Eye (tissue), 1 donor: ENCODE measurements around the gene IGSF6.
"Not testable (repeated sequence)": the region's sequence is repeated elsewhere in the genome, so short reads cannot be mapped to it uniquely, and the experiment has no call there.

Source experiments
- DNase-seq: peaks from one replicate; pipeline ENCODE4 v3.0.0-alpha.2; 2015

IGSF6 gene, protein sequence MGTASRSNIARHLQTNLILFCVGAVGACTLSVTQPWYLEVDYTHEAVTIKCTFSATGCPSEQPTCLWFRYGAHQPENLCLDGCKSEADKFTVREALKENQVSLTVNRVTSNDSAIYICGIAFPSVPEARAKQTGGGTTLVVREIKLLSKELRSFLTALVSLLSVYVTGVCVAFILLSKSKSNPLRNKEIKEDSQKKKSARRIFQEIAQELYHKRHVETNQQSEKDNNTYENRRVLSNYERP

DNA sequence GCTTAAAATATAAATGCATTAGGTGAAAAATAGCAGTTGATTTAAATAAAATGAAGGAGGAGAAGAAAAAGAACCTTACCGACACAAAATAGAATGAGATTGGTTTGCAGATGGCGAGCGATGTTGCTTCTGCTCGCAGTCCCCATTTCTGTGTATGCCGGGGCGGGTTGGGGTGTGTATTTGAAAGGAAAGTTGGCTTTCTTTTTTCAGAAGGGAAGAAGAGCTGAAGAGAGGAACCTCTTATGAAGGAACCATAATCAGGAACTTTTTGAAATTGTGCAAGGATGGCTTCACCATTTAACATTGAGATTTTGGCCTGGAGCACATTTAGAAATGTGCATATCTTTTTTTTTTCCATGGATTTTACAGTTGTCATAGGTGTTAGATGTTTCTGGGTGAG is at the start of gene IGSF6:
Gene IGSF6 (minus strand): TSS at position 156 of the 400 bp plus-strand sequence. CDS start 10 bp downstream, at position 146.
- DNase-seq: no peak

DNA sequence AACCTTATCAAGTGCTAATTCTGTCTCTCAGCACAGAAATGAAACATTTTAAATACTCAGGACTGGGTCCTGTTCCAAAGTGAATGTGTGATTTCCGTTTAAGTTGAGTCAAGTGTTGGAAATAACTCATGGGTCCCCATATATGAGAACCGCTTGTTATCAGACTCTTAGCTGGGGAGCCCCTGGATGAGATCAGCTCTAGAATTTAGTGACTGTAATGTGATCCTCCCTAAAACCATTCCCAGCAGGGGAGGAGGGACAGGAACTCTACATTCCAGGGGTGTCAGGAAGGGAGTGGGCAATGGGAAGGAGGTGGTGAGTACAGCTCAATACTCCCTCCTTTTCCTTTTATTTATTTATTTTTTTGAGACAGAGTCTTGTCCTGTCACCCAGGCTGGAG is 48.9 kb upstream of the IGSF6 start:
- no peak for DNase-seq

DNA sequence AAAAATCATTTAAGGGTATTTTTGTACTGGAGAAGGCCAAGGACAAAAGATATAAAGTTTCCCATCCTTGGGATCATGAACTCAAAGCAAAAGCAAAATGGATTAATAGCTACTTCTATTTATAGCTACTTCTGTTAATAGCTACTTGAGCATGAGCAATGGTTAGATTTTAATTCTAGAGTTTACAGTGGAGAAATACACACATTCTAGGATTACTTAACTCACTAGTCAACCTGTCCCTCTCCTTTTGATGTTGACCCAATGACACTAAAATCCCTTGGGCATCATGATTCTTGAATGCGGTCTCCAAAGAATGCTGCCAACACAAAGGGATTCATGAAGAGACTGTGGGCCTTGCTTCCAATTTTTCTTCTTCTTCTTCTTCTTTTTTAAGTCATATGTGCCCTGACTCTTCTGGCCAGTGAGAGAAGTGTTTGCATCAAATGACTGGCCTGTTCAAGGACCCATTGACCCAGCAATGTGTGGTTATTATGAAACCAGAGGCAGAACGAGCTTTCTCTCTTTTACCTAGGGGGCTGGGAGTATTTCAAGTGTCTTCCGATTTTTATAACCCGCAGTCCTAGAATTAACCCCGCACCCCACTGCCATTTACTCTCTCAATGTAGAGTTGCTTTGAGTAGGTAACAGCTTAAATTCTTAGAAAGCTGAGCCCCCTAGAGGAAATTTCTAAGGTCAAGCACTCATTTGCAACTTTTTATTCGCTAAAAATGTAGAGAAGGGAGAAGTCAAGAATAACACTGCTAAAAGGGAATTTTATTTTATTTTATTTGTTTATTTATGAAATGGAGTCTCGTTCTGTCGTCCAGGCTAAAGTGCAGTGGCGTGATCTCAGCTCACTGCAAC is 46.0 kb upstream of the IGSF6 start:
- DNase-seq: no peak

DNA sequence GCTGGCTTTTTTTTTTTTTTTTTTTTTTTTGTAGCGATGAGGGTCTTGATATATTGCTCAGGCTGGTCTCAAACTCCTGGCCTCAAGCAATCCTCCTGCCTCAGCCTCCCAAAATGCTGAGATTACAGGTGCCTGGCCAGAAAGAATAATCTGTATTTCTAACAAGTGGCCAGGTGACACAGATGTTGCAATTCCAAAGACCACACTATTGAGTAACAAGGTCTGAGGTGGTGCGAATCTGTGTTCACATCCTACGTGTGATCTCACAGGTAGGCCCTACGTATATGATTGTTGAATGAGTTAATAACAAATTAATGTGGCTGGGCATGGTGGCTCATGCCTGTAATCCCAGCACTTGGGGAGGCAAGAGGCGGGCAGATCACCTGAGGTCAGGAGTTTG is 44.6 kb upstream of the IGSF6 start:
- no peak for DNase-seq

DNA sequence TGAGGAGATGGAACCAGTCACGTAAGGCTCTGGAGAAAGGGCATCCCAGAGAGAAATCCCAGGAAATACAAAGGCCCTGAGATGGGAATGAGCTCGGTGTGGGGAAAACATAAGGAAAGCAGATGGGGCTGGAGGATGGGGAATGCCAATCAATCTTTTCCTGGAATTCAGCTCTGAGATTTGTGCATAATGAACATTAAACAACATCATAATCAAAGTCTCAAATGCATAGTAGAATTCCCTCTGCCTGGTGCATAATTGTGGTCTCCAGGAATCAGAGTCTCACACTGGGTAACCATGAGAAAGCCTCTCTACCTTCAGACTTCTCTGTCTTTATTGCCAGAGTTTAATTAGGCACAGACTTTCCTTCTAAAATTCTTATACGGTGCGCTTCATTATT is 42.2 kb upstream of the IGSF6 start:
- peak; percentile 12 for DNase-seq

DNA sequence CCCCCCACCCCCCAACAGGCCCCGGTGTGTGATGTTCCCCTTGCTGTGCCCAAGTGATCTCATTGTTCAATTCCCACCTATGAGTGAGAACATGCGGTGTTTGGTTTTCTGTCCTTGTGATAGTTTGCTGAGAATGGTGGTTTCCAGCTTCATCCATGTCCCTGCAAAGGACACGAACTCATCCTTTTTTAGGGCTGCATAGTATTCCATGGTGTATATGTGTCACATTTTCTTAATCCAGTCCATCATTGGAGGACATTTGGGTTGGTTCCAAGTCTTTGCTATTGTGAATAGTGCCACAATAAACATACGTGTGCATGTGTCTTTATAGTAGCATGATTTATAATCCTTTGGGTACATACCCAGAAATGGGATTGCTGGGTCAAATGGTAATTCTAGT is 38.6 kb upstream of the IGSF6 start:
- DNase-seq: not testable (repeated sequence)

DNA sequence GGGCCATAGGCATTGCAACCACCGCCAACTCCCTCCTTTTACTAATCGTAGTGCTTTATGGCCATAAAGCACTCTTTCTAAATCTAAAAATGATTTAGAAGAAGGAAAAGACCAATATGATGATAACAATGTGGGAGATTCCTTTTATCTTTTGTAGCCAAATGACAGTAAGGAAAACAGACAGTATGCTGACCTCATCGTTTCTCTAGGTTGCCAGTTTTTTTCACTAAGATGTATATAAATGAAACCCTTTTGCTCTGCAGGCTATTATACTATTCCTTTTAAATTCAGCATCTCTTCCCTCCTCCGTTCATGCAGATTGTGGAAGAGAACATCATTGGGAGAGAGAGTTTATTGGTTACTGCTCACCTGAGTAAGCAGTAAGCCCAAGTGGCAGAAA is 36.7 kb upstream of the IGSF6 start:
- DNase-seq: no peak

DNA sequence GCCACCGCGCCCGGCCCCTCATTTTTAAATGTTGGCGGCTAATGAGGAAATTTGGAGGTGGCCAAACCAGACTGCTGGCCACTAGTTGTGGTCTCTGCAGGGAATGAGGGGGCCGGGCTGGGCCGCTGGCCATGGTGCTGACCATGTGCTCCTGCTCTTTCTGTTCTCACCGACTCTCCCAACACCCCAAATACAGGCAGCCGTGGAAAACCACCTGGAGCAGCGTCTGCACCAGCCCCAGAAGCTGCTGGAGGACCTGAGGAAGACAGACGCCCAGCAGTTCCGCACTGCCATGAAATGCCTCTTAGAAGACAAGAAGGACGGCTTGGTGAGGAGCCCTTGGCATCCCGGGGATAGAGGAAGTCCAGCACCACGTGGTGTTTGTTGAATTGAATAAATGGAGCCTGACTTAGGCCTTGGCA is 32.6 kb upstream of the IGSF6 start:
- peak; percentile 44 for DNase-seq

DNA sequence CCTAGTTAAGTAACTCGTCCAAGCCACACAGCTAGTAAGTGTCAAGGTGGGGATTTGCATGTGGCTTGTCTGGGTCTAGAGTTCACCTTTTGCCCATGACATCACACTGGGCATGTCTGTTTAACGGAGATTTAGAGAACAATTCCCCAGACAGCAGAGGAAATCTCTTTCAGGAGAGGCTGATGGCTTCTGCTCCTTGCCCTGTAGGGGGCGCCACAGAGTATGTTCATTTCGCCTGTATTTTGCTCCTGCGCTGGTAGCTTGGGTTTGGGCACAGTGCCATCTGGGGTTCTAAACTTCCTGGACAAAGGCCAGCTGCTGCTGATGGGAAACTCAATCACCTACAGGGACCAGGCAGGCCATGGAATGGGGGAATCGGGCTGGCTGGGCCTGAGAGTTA is 31.8 kb upstream of the IGSF6 start:
- DNase-seq: no peak

DNA sequence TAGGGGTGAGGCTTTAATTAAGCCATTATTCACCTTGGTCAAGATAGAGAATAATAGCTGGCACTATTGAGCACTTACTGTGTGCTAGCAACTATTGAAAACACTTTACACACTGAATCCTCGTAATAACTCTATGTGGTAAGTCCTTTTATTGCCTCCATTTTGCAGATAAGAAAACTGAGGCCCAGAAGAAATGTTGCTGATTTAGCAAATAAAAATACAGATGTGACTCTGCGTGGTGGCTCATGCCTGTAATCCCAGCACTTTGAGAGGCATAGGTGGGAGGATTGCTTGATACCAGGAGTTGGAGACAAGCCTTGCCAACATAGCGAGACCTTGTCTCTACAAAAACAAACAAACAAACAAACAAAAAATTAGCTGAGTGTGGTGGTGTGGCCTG is 30.8 kb upstream of the IGSF6 start:
- DNase-seq: no peak

DNA sequence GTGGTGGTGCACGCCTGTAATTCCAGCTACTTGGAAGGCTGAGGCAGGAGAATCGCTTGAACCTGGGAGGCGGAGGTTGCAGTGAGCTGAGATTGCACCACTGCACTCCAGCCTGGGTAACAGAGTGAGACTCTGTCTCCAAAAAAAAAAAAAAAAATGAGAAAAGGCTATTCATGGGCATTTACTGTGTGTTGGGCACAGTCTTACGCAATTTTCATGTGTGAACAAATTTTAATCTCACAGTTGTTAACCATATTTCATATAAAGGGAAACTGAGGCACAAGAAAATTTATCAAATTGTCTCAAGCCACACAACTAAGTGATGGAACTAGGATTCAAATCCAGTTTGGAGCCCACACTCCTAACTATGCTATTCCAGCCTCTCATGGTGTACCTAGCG is 28.3 kb upstream of the IGSF6 start:
- DNase-seq: not testable (repeated sequence)

DNA sequence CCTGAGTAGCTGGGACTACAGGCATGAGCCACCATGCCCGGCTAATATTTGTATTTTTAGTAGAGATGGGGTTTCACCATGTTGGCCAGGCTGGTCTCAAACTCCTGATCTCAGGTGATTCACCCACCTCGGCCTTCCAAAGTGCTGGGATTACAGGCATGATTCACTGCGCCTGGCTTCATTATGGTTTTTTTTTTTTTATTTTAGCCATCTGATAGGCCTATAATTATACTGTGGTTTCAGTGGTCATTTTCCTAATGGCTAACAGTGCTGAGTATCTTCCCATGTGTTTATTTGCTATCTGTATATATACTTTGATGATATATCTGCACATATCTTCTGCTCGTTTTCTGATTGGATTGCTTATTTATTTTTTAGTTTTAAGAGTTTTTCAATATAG is 22.0 kb upstream of the IGSF6 start:
- DNase-seq: not testable (repeated sequence)

DNA sequence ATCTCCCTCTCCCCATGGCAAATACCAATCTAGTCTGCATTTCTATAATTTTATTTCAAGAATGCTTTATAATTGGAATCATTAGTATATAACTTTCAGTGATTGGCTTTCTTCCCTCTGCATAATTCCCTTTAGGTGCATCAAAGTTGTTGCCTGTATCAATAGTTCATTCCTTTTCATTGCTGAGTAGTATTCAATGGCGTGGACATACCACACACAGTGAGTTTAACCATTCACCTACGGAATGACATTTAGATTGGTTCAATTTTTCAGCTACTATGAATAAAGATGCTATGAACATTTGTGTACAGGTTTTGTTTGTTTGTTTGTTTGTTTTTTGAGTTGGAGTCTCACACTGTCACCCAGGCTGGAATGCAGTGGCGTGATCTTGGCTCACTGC is 21.1 kb upstream of the IGSF6 start:
- DNase-seq: no peak

DNA sequence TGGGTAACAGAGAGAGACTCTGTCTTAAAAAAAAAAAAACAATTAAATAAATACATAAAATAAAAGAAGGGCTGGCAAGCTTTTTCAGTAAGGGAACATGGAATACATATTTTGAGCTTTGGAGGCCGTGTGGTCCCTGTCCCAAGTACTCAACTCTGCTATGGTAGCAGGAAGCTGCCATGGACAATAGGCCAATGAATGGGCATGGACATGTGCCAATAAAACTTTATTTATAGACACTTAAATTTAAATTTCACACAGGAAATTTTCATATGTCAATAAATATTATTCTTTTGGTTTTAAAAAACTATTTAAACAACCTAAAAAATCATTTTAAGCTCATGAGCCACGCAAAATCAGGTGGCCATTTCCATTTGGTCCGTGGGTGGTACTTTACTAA is 15.2 kb upstream of the IGSF6 start:
- no peak for DNase-seq

DNA sequence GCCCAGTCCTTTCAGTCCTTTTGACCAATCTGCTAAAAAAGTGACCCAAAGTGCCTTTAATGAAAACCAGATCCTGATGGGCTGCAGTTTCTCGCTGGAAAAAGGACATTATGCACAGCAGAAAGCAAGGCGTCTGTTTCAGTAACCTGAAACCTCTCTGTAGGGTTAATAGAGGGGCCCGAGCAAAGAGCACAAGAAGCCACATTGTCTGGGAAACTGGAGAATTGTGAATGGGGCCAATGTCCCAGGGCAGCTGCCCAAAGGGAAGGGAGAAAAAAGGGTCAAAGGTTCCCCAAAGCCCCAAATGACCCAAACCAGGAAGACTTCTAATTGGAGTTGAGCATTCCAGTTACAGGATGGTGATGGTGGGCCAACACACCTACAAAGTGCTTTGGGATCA is 14.4 kb upstream of the IGSF6 start:
- no peak for DNase-seq

DNA sequence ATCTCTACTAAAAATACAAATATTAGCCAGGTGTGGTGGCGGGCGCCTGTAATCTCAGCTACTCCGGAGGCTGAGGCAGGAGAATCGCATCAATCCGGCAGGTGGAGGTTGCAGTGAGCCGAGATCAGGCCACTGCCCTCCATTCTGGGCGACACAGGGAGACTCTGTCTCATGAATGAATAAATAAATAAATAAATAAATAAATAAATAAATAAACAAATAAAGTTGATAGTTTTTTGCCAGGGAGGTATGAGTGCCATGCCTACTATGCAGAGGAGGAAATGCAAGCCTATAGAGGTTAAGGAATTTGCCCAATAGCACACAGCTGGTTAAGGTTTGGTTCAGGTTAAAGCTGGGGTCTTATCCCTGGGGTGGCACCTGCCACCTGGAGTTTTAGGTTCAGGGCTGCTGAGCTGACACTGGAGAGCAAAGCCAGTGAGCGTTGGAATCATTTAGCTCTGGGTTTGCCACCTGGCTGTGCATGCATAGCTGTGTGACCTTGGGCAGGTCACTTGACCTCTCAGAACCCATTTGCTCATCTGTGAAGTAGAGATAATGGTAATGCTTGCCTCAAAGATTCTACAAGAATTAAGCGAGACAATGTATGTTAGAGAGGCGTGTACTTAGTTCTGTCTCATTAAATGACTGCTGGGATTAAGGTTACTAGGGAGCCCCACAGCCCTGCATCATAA is 12.5 kb upstream of the IGSF6 start:
- DNase-seq: no peak

DNA sequence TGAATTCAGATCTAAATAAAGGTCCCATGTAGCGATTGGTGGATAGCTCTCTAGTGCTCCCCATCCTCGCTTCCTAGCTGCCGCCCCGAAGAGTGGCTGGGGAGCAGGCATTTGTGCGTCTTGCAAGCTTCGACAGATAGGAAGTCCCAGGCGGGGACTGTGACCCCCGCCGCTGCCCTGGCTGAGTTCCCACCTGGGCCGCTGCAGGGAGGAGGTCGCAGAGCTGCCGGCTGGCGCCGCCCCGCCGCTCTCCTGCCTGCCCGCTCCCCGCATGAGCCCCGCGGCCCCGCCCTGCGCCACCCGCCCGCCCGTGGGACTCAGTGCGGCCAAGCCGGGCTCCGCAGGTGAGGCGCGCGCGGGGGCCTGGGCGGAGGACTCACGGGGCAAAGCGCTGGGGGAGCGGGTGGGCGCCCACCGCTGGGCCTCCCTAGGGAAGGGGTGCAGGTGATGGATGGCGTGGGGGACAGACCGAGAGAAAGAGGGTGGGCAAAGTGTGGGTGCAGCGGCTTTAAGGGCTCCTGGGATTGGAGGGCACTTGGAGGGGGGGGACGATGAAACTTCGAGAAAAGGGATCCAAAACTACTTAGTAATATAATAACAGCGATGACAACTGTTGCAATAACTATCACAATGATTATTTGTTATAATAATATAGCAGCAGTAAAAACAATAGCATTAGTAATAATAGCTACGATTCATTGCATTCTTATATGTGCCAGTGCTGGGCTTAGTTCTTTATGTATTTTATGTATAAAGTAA is 11.7 kb upstream of the IGSF6 start, which contains the start of gene OTOA:
Gene OTOA (plus strand): TSS at position 80 of the 759 bp plus-strand sequence. CDS start 14,547 bp downstream, outside the sequence.
- DNase-seq: peak; percentile 16

DNA sequence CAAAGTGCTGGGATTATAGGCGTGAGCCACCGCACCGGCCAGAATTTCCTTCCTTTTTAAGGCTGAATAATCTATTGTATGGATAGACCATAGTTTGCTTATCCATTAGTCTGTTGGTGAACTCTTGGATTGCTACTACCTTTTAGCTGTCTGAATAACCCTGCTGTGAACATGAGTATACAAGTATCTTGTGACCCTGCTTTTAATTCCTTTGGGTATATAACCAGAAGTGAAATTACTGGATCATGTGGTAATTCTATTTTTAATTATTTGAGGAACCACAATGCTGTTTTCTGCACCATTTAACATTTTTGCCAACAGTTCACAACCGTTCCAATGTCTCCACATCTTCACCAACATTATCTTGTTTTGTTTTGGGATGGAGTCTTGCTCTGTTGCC is 6.7 kb upstream of the IGSF6 start:
- no peak for DNase-seq

DNA sequence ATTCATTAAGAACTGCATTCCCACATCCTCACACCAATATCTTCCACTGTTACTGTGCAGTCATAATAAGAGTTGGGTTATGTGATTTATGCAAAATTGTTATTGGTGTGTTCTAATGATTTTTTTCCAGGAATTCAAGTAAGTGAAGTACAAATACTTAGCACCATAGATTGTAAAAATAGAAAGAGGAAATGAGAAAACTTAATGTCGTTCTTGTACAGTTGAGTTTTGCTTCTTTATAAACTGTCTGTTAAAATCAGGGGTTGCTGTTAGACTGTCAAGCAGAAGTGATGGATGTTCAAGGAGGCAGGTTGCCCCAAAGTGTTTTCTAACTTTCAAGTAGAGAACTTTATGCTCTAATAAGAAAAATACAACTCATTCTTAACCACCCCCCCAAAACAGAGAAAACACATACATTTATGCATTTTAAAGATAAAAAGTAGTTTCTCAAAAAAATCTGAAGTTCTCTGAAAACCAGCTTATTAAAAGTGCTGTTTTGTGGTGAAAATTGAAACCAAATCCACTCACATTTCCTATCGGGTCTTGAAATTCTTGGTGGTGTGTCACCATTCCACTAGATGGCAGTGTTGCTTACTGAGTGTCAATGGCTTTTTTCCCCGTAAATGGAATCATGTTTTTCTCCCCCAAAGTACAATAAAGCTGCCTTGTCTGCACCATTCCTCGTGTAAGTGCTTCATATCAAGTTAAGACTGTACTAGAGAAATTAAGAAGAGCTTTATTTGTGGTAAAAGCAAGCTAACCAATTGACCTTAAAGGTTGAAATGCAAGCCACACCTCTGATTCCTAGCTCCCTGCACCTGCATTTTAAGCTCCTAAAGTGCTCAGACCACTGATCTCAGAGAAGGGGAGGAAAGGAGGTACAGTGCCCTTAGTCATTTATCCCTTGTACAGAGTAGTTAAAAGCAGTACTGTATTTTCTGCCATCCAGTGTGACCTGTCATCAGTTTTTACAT is 4.7 kb upstream of the IGSF6 start:
- peak; percentile 76 for DNase-seq

DNA sequence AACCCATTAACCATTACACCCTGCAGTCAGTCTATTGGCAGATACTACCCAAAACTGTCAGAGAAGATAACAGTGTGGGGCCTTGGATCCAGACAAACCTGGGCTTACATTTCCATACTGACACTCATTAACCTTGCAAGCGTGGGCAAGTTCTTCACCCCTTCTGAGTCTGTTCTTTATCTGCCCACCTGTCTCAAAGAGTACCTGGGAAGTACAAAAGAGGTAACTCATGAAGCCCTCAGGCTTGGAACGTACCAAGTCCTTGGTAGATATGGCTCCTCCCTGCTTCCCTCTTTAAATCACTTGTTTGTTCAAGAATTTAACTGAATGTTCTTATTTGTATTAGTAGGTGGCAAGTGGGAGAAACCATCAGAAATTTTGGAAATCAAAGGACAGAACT is 2.5 kb upstream of the IGSF6 start:
- DNase-seq: no peak

DNA sequence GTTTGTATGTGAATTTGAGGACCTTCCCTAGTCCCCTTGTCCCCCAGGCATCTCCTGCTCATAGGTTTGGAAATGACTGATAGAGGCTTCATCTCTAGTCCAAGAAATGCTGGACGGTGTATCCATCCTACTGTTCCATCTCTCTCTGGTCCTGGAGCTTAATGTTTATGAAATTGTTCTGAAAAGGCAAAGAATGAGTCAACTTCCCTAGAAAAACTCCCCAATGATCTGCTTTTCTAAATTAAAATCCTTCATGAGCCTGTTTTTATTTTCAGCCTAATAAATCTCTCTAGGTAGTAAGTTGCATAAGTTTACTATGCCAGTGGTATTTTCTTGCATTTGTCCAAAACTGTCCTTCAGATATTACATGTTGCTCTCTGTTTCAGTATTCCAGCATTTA is 2.1 kb upstream of the IGSF6 start:
- no peak for DNase-seq

DNA sequence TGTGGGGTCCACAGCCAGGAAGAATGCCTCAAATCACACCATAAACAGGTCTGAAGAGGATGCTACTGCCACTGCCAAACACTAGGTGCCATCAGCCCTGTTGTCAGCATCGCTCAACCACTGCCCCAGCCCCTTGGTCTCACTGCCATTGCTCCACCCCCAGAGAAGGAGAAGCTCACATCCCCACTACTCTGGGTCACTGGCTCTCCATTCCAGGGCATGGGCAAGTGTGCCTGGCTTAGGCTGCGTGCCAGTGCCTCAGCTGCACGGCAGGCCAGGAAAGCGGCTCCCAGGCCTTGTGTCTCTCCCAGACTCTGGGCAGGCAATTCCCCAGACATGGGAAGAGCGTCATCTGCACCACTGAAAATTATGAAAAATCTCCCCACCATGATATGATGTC is 1.2 kb upstream of the IGSF6 start:
- no peak for DNase-seq
